IMR-90 (cell line): ENCODE results near the gene ALDH1A1. TPM values are rescaled to one million over a fixed set of nuclear protein-coding genes. Genes with fewer than 3 reads are reported as not detected.

Source experiments
- ATAC-seq: fragments of 200-7000 bp; cut with Tn5 transposase; 2 replicates; pipeline ENCODE4 v1.9.1; 2020; ENCODE audit warnings: low read depth, mild to moderate bottlenecking, moderate library complexity
- BruUV-seq: library from RNA; stranded (reverse); fragments of 400-500 nt; replicated peaks from 2 replicates; lab custom pipeline; 2021; lab: Mats Ljungman, UMichigan
- CTCF ChIA-PET: fragments of 300-600 bp; formaldehyde crosslinking; extraction: SDS; loops from one replicate; lab custom pipeline; 2021; ENCODE audit warnings: antibody characterized with exemption; lab: Yijun Ruan, JAX
- POLR2A ChIA-PET: fragments of 300-600 bp; sonication (Branson Sonifier 250); formaldehyde crosslinking; loops from one replicate; lab custom pipeline; 2022; ENCODE audit warnings: antibody characterized with exemption; ENCODE audit not compliant: unreplicated experiment; lab: Charles Lee
- DNase-seq: peaks from one replicate; pipeline ENCODE4 v3.0.0; 2013
- H2AFZ ChIP-seq: replicated peaks from 2 replicates; pipeline ENCODE3; 2013; ENCODE audit warnings: low read length, mild to moderate bottlenecking; ENCODE audit not compliant: poor library complexity
- H2AK5ac ChIP-seq: 2 replicates; pipeline ENCODE4 v1.6.1; 2013; ENCODE audit warnings: low read depth, low read length, inconsistent platforms
- H2AK9ac ChIP-seq: replicated peaks from 2 replicates; pipeline ENCODE3; 2013; ENCODE audit warnings: mild to moderate bottlenecking, low read depth, low read length, moderate library complexity; ENCODE audit not compliant: poor library complexity
- H2BK120ac ChIP-seq: 2 replicates; pipeline ENCODE4 v1.6.1; 2013; ENCODE audit warnings: low read depth, low read length, inconsistent platforms
- H2BK15ac ChIP-seq: 3 replicates; pipeline ENCODE4 v1.6.1; 2013; ENCODE audit warnings: low read depth, low read length, inconsistent platforms
- H2BK20ac ChIP-seq: 2 replicates; pipeline ENCODE4 v1.6.1; 2013; ENCODE audit warnings: low read depth, mild to moderate bottlenecking, inconsistent platforms, low read length, moderate library complexity
- H2BK5ac ChIP-seq: 2 replicates; pipeline ENCODE4 v1.6.1; 2013; ENCODE audit warnings: mild to moderate bottlenecking, low read depth, low read length, inconsistent platforms; ENCODE audit not compliant: poor library complexity, severe bottlenecking
- H3K14ac ChIP-seq: replicated peaks from 2 replicates; pipeline ENCODE4 v1.6.1; 2013; ENCODE audit warnings: low read depth, low read length, inconsistent platforms
- H3K18ac ChIP-seq: 2 replicates; pipeline ENCODE4 v1.6.1; 2013; ENCODE audit warnings: low read depth, low read length, control low read depth
- H3K23ac ChIP-seq: 2 replicates; pipeline ENCODE4 v1.6.1; 2013; ENCODE audit warnings: low read depth, low read length, inconsistent platforms
- H3K27ac ChIP-seq: 2 replicates; pipeline ENCODE4 v1.5.1; 2013; ENCODE audit warnings: mild to moderate bottlenecking, control low read depth, low read length; ENCODE audit not compliant: insufficient read depth
- H3K27me3 ChIP-seq: 2 replicates; pipeline ENCODE4 v1.6.1; 2013; ENCODE audit warnings: low read length; ENCODE audit not compliant: control insufficient read depth, insufficient read depth
- H3K36me3 ChIP-seq: 2 replicates; pipeline ENCODE4 v1.6.1; 2013; ENCODE audit warnings: low read length, mixed read lengths; ENCODE audit not compliant: control insufficient read depth, insufficient read depth
- H3K4ac ChIP-seq: 2 replicates; pipeline ENCODE4 v1.6.1; 2013; ENCODE audit warnings: low read depth, low read length, inconsistent platforms
- H3K4me1 ChIP-seq: 2 replicates; pipeline ENCODE4 v1.6.1; 2013; ENCODE audit warnings: low read length, mixed read lengths; ENCODE audit not compliant: control insufficient read depth, insufficient read depth
- H3K4me2 ChIP-seq: 2 replicates; pipeline ENCODE4 v1.6.1; 2013; ENCODE audit warnings: low read depth, mild to moderate bottlenecking, control low read depth, low read length, moderate library complexity
- H3K4me3 ChIP-seq: 2 replicates; pipeline ENCODE4 v1.5.1; 2013; ENCODE audit warnings: low read depth, mild to moderate bottlenecking, control low read depth, low read length, moderate library complexity; ENCODE audit not compliant: insufficient read depth
- H3K56ac ChIP-seq: 2 replicates; pipeline ENCODE4 v1.6.1; 2013; ENCODE audit warnings: low read length, inconsistent platforms; ENCODE audit not compliant: insufficient read depth; ENCODE audit errors: extremely low read depth
- H3K79me1 ChIP-seq, 2 experiments: 2 replicates each; pipeline ENCODE4 v1.6.1; 2013; ENCODE audit warnings: low read length in 2 of 2, inconsistent platforms in 1 of 2, low read depth in 1 of 2
- H3K9ac ChIP-seq: 2 replicates; pipeline ENCODE4 v1.6.1; 2013; ENCODE audit warnings: low read depth, low read length, control low read depth
- H3K9me1 ChIP-seq: 2 replicates; pipeline ENCODE4 v1.6.1; 2013; ENCODE audit warnings: low read length, inconsistent platforms; ENCODE audit not compliant: insufficient read depth
- H3K9me3 ChIP-seq: 2 replicates; pipeline ENCODE4 v1.6.1; 2013; ENCODE audit warnings: low read length; ENCODE audit not compliant: control insufficient read depth, insufficient read depth
- H4K20me1 ChIP-seq: 2 replicates; pipeline ENCODE4 v1.6.1; 2013; ENCODE audit warnings: low read length, inconsistent platforms; ENCODE audit not compliant: insufficient read depth
- H4K5ac ChIP-seq: 2 replicates; pipeline ENCODE4 v1.6.1; 2013; ENCODE audit warnings: mild to moderate bottlenecking, low read depth, low read length, control low read depth
- H4K8ac ChIP-seq, 2 experiments: 2 replicates each; pipeline ENCODE4 v1.6.1; 2013; ENCODE audit warnings: low read depth in 2 of 2, low read length in 2 of 2, control low read depth in 1 of 2, inconsistent platforms in 1 of 2
- H4K91ac ChIP-seq: 2 replicates; pipeline ENCODE4 v1.6.1; 2013; ENCODE audit warnings: low read depth, low read length, inconsistent platforms; ENCODE audit not compliant: insufficient read depth
- BHLHE40 ChIP-seq: fragments of 150-350 bp; IDR thresholded peaks from 2 replicates; pipeline ENCODE4 v1.6.1; 2016; ENCODE audit warnings: mild to moderate bottlenecking, low read depth, low read length
- CEBPB ChIP-seq: IDR thresholded peaks from 2 replicates; pipeline ENCODE4 v1.6.1; 2012; ENCODE audit warnings: low read depth, low read length, improper control_type of control experiment
- CHD1 ChIP-seq: IDR thresholded peaks from 2 replicates; pipeline ENCODE4 v1.6.1; 2012; ENCODE audit warnings: low read depth, low read length, improper control_type of control experiment
- CTCF ChIP-seq: conservative IDR thresholded peaks from 2 replicates; pipeline ENCODE4 v1.5.1; 2012; ENCODE audit warnings: mild to moderate bottlenecking, low read depth, low read length, improper control_type of control experiment
- ELK1 ChIP-seq: fragments of 150-350 bp; IDR thresholded peaks from 2 replicates; pipeline ENCODE4 v1.6.1; 2016; ENCODE audit warnings: low read depth, mild to moderate bottlenecking, low read length, moderate library complexity, borderline replicate concordance
- FOS ChIP-seq: fragments of 150-350 bp; IDR thresholded peaks from 2 replicates; pipeline ENCODE4 v1.6.1; 2016; ENCODE audit warnings: low read depth, low read length
- MAFK ChIP-seq: IDR thresholded peaks from 2 replicates; pipeline ENCODE4 v1.6.1; 2012; ENCODE audit warnings: low read depth, low read length, improper control_type of control experiment
- MAZ ChIP-seq: IDR thresholded peaks from 2 replicates; pipeline ENCODE4 v1.6.1; 2012; ENCODE audit warnings: low read depth, mild to moderate bottlenecking, low read length, improper control_type of control experiment, moderate library complexity, borderline replicate concordance
- MXI1 ChIP-seq: IDR thresholded peaks from 2 replicates; pipeline ENCODE4 v1.6.1; 2012; ENCODE audit warnings: low read depth, mild to moderate bottlenecking, low read length, moderate library complexity, borderline replicate concordance
- NFE2L2 ChIP-seq: fragments of 150-350 bp; IDR thresholded peaks from 2 replicates; pipeline ENCODE4 v1.6.1; 2016; ENCODE audit warnings: low read depth, mild to moderate bottlenecking, low read length
- POLR2A ChIP-seq: IDR thresholded peaks from 2 replicates; pipeline ENCODE4 v1.6.1; 2012; ENCODE audit warnings: mild to moderate bottlenecking, low read depth, low read length
- RAD21 ChIP-seq: IDR thresholded peaks from 2 replicates; pipeline ENCODE4 v1.6.1; 2012; ENCODE audit warnings: low read length, improper control_type of control experiment
- RCOR1 ChIP-seq: IDR thresholded peaks from 2 replicates; pipeline ENCODE4 v1.6.1; 2012; ENCODE audit warnings: mild to moderate bottlenecking, low read length, improper control_type of control experiment; ENCODE audit not compliant: insufficient replicate concordance
- RFX5 ChIP-seq: IDR thresholded peaks from 2 replicates; pipeline ENCODE4 v1.8.0; 2012; ENCODE audit warnings: low read depth, mild to moderate bottlenecking, low read length, moderate library complexity
- SMC3 ChIP-seq: fragments of 150-350 bp; IDR thresholded peaks from 2 replicates; pipeline ENCODE4 v1.6.1; 2016; ENCODE audit warnings: low read depth, mild to moderate bottlenecking, antibody characterized with exemption, low read length, moderate library complexity
- USF2 ChIP-seq: fragments of 150-350 bp; IDR thresholded peaks from 2 replicates; pipeline ENCODE4 v1.6.1; 2017; ENCODE audit warnings: mild to moderate bottlenecking, antibody characterized with exemption, low read length, low read depth
- WGBS, 2 experiments: methylation state at CpG; one replicate each; pipeline versions ENCODE4 v1.1.5 to v1.1.7; 2013; ENCODE audit warnings: missing lambda C conversion rate in 2 of 2; ENCODE audit not compliant: insufficient read length in 1 of 2; ENCODE audit errors: extremely low coverage in 2 of 2; 5-methylcytosine and 5-hydroxymethylcytosine counted together
- dilution Hi-C: fragments of 300-500 bp; cut with HindIII; formaldehyde crosslinking; loops from one replicate; pipeline ENCODE4 v1.14.3; 2018; ENCODE audit warnings: low sequenced_read_pairs; ENCODE audit not compliant: unreplicated experiment
- in situ Hi-C: fragments of 300-500 bp; cut with MboI; formaldehyde crosslinking; loops from 3 replicates; pipeline ENCODE4 v1.14.3; 2019; ENCODE audit warnings: low sequenced_read_pairs, inconsistent platforms, mixed read lengths
- intact Hi-C: fragments of 100-400 bp; cut with micrococcal nuclease; formaldehyde crosslinking; loops from 2 replicates; pipeline ENCODE4 v1.10.0; 2022
- polyA plus RNA-seq, 3 experiments: library from polyadenylated mRNA; depleted of rRNA; stranded (reverse); fragments of >200 nt; gene quantifications; 2 replicates each; pipeline ENCODE4 v1.2.3, GENCODE V29; 2012; ENCODE audit warnings: low replicate concordance in 1 of 3
- total RNA-seq: library from RNA; depleted of rRNA; stranded (reverse); fragments of >200 nt; gene quantifications from 2 replicates; pipeline ENCODE4 v1.2.3, GENCODE V29; 2012

ALDH1A1 gene
- total and polyA plus RNA-seq, 2 of the 4 experiments (the other 2 are of a cell fraction) = not detected

GRCh38 chr9:72917892-72918509 lies 34.9 kb downstream of the ALDH1A1 start:
- no peaks in the 10 kb centered on the region for H3K79me1 ChIP-seq
- CTCF ChIA-PET = interaction anchor here (0.7 kb wide), 2 partner anchors 92 to 220 kb away, joined by 3 read pairs; no protein-coding TSS in a partner anchor
- no CpG with 5 or more reads among the region's 1 CpG for WGBS, 2 experiments
- no peaks in the 10 kb centered on the region for H3K9me3 ChIP-seq
- no peak overlapping the region for H3K4me3 ChIP-seq
- no peaks in the 10 kb centered on the region for H4K20me1 ChIP-seq
- dilution Hi-C loops = no loop called here
- H2AK5ac ChIP-seq = no peak overlapping the region
- no peak overlapping the region for H3K56ac ChIP-seq
- H3K4me2 ChIP-seq = no peak overlapping the region
- H3K18ac ChIP-seq = no peak overlapping the region
- intact Hi-C loops = no loop called here
- DNase-seq (no peak), ATAC-seq (no peak)
- no peak overlapping the region for H4K91ac ChIP-seq
- BruUV-seq = no TSS peak
- H3K9ac ChIP-seq = no peak overlapping the region
- H3K23ac ChIP-seq = no peak overlapping the region
- no peaks in the 10 kb centered on the region for H3K36me3 ChIP-seq
- H3K4me1 ChIP-seq = no peaks in the 10 kb centered on the region
- POLR2A ChIA-PET = no interaction called here
- H3K9me1 ChIP-seq = no peaks in the 10 kb centered on the region
- no peak overlapping the region for H3K14ac ChIP-seq
- no peaks in the 10 kb centered on the region for H3K27me3 ChIP-seq
- no peak overlapping the region for H2AFZ ChIP-seq
- no peak overlapping the region for H4K8ac ChIP-seq
- no peak overlapping the region for H3K4ac ChIP-seq
- H4K5ac ChIP-seq = no peak overlapping the region
- H2BK120ac ChIP-seq = no peak overlapping the region
- H2BK5ac ChIP-seq = no peak overlapping the region
- in situ Hi-C loops = no loop called here
- TF ChIP-seq MXI1 (no peak), RFX5 (no peak), CHD1 (no peak), RCOR1 (no peak), FOS (no peak), ELK1 (no peak), USF2 (no peak), BHLHE40 (no peak), SMC3 (no peak), NFE2L2 (no peak), MAFK (no peak), RAD21 (no peak), MAZ (no peak), CTCF (no peak), CEBPB (no peak), POLR2A (no peak)
- H3K27ac ChIP-seq = no peak overlapping the region
- H2BK15ac ChIP-seq = no peak overlapping the region
- no peak overlapping the region for H2BK20ac ChIP-seq
- H2AK9ac ChIP-seq = no peak overlapping the region
